ENCODE measurements around the gene AQP2. TPM values are rescaled to one million over a fixed set of nuclear protein-coding genes. Genes with fewer than 3 reads are reported as not detected.

The AQP2 gene
- total and polyA plus RNA-seq, 2 donors (not counting 1 experiment from before 2014, with no cell fraction given), result not detected

- Histone ChIP-seq H3K79me2 (ENCODE audit: control insufficient read depth, insufficient read depth, low read length) (no peaks in the 10 kb centered on the region), H4K20me1 (ENCODE audit: control insufficient read depth, insufficient read depth, low read length, poor library complexity, severe bottlenecking) (no peaks in the 10 kb centered on the region), H3K9me3 (ENCODE audit: control extremely low read depth in 1 of 3, control insufficient read depth in 2 of 3, insufficient read depth in 1 of 3, low read length in 2 of 3) (no peaks in the 10 kb centered on the region), H3K27me3 (replicated peaks in 1 of 4; ENCODE audit: control extremely low read depth in 1 of 4, control insufficient read depth in 3 of 4, insufficient read depth in 4 of 4, low read length in 3 of 4) (no peaks in the 10 kb centered on the region), H3K27ac (ENCODE audit: low read length in 2 of 2) (no peak overlapping the region), H3K4me3 (ENCODE audit: control extremely low read depth in 1 of 5, extremely low read depth in 1 of 5, insufficient read depth in 1 of 5, low read depth in 2 of 5, low read length in 4 of 5) (no peak overlapping the region), H3K9ac (ENCODE audit: low read length) (no peak overlapping the region), H3K4me2 (replicated peaks; ENCODE audit: low read depth, low read length, poor library complexity, severe bottlenecking) (no peak overlapping the region), H3K36me3 (replicated peaks in 1 of 2; ENCODE audit: control extremely low read depth in 1 of 2, control insufficient read depth in 1 of 2, extremely low read depth in 1 of 2, insufficient read depth in 2 of 2, low read length in 1 of 2) (no peaks in the 10 kb centered on the region), H3K4me1 (ENCODE audit: control insufficient read depth in 2 of 2, insufficient read depth in 2 of 2, low read length in 2 of 2) (no peaks in the 10 kb centered on the region), H2AFZ (ENCODE audit: insufficient read depth, low read depth, low read length, poor library complexity, severe bottlenecking) (no peak overlapping the region)
- POLR2A ChIA-PET, result no interaction called here
- Mint-ChIP-seq H3K27me3 (no peaks in the 10 kb centered on the region), H3K27ac (no peak overlapping the region), H3K9me3 (ENCODE audit: insufficient read depth) (no peaks in the 10 kb centered on the region), H3K4me3 (no peak overlapping the region), H3K4me1 (no peaks in the 10 kb centered on the region)
- TF ChIP-seq CTCF (IDR thresholded peaks at IDR 0.05), result no peak
- TF ChIP-seq EZH2 (IDR thresholded peaks at IDR 0.05; ENCODE audit: borderline replicate concordance, insufficient read depth, low read depth, low read length, poor library complexity, severe bottlenecking), result no peak
- DNase-seq (no peak), ATAC-seq (ENCODE audit: low read depth) (no peak)
- 82% methylated on average over 6 of the region's 7 CpGs for WGBS (ENCODE audit: insufficient coverage)
- intact Hi-C loops (cut with micrococcal nuclease), result no loop called here
- CTCF ChIA-PET, result interaction anchor here (0.6 to 1.8 kb wide), 3 partner anchors 8 to 1232 kb away, joined by 3 to 6 read pairs (median 4); no protein-coding TSS in a partner anchor
These were observed 31.9 kb downstream of the AQP2 start for GRCh38 chr12:49982246-49983087.

- Histone ChIP-seq H3K4me1 (ENCODE audit: control insufficient read depth in 2 of 2, insufficient read depth in 2 of 2, low read length in 2 of 2) (no peaks in the 10 kb centered on the region), H3K4me2 (replicated peaks; ENCODE audit: low read depth, low read length, poor library complexity, severe bottlenecking) (no peak overlapping the region), H3K27me3 (replicated peaks in 1 of 4; ENCODE audit: control extremely low read depth in 1 of 4, control insufficient read depth in 3 of 4, insufficient read depth in 4 of 4, low read length in 3 of 4) (no peaks in the 10 kb centered on the region), H3K36me3 (replicated peaks in 1 of 2; ENCODE audit: control extremely low read depth in 1 of 2, control insufficient read depth in 1 of 2, extremely low read depth in 1 of 2, insufficient read depth in 2 of 2, low read length in 1 of 2) (peaks cover 0 to 3% of the 10 kb centered on the region in 2 experiments), H2AFZ (ENCODE audit: insufficient read depth, low read depth, low read length, poor library complexity, severe bottlenecking) (no peak overlapping the region), H4K20me1 (ENCODE audit: control insufficient read depth, insufficient read depth, low read length, poor library complexity, severe bottlenecking) (no peaks in the 10 kb centered on the region), H3K4me3 (ENCODE audit: control extremely low read depth in 1 of 5, extremely low read depth in 1 of 5, insufficient read depth in 1 of 5, low read depth in 2 of 5, low read length in 4 of 5) (no peak overlapping the region), H3K9me3 (ENCODE audit: control extremely low read depth in 1 of 3, control insufficient read depth in 2 of 3, insufficient read depth in 1 of 3, low read length in 2 of 3) (no peaks in the 10 kb centered on the region), H3K79me2 (ENCODE audit: control insufficient read depth, insufficient read depth, low read length) (no peaks in the 10 kb centered on the region), H3K27ac (ENCODE audit: low read length in 2 of 2) (no peak overlapping the region), H3K9ac (ENCODE audit: low read length) (no peak overlapping the region)
- WGBS (ENCODE audit: insufficient coverage), result 10% methylated on average over 6 of the region's 8 CpGs
- no peak overlapping the region for H3K27ac Mint-ChIP-seq
- ATAC-seq (ENCODE audit: low read depth), result no peak
- no peak for DNase-seq
- no peak overlapping the region for H3K4me3 Mint-ChIP-seq
- CTCF ChIA-PET, result interaction anchor here (0.9 to 1.8 kb wide), 2 partner anchors 17 to 18 kb away, joined by 3 to 6 read pairs; no protein-coding TSS in a partner anchor
- H3K9me3 Mint-ChIP-seq (ENCODE audit: insufficient read depth), result no peaks in the 10 kb centered on the region
- POLR2A ChIA-PET, result no interaction called here
- no peaks in the 10 kb centered on the region for H3K4me1 Mint-ChIP-seq
- H3K27me3 Mint-ChIP-seq, result no peaks in the 10 kb centered on the region
- intact Hi-C loops (cut with micrococcal nuclease), result no loop called here
- no peak for TF ChIP-seq CTCF (IDR thresholded peaks at IDR 0.05)
- no peak for TF ChIP-seq EZH2 (IDR thresholded peaks at IDR 0.05; ENCODE audit: borderline replicate concordance, insufficient read depth, low read depth, low read length, poor library complexity, severe bottlenecking)
These were observed 33.4 kb downstream of the AQP2 start for GRCh38 chr12:49983892-49984291.
